Measurements from ENCODE around the gene FIBCD1. TPM values are rescaled to one million over a fixed set of nuclear protein-coding genes. Genes with fewer than 3 reads are reported as not detected.

The FIBCD1 gene
- total and polyA plus RNA-seq, 8 donors = 0.64 to 11.4 (median 1.6) TPM

DNA sequence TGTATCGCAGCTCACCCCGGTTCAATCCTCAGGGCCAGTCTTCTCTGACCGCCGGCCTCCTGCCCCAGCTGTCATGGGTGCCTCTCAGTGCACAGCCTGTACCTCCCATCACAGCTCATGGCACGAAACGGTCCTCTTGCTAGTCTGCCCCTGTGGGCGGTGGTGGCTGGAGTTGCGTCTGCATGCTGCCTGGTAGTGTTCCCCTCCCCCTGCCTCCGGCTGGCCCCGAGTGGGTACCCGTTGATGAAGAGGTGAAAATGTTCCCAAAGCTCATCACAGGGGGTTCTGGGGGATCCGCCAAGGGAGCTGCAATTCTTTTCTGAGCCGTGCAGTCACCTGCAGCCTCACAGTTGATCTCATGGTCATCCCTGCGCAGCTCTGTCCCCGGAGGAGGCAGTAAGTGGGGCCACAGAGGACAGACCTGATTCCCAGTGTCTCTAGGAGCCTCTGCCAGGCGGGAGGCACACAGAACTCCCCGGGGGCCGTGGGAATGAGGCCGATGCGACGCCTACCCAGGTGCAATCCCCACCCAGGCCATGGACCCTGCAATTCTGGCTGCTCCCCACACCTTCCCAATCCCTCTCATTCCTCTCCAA is 34.7 kb upstream of the FIBCD1 start:
- H3K36me3 ChIP-seq = no peaks in the 10 kb centered on the region
- no peak for ATAC-seq
- no peak overlapping the region for H3K4me3 ChIP-seq
- no peaks in the 10 kb centered on the region for H3K9me3 ChIP-seq
- H3K4me1 ChIP-seq = no peaks in the 10 kb centered on the region
- peaks cover 0 to 48% of the 10 kb centered on the region in 2 donors for H3K27me3 ChIP-seq
- intact Hi-C loops (cut with DNase I) = no loop called here
- TF ChIP-seq, protein P1, sequence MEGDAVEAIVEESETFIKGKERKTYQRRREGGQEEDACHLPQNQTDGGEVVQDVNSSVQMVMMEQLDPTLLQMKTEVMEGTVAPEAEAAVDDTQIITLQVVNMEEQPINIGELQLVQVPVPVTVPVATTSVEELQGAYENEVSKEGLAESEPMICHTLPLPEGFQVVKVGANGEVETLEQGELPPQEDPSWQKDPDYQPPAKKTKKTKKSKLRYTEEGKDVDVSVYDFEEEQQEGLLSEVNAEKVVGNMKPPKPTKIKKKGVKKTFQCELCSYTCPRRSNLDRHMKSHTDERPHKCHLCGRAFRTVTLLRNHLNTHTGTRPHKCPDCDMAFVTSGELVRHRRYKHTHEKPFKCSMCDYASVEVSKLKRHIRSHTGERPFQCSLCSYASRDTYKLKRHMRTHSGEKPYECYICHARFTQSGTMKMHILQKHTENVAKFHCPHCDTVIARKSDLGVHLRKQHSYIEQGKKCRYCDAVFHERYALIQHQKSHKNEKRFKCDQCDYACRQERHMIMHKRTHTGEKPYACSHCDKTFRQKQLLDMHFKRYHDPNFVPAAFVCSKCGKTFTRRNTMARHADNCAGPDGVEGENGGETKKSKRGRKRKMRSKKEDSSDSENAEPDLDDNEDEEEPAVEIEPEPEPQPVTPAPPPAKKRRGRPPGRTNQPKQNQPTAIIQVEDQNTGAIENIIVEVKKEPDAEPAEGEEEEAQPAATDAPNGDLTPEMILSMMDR (IDR thresholded peaks at IDR 0.05) = no peak
- no peak for DNase-seq
- H3K27ac ChIP-seq = no peak overlapping the region

DNA sequence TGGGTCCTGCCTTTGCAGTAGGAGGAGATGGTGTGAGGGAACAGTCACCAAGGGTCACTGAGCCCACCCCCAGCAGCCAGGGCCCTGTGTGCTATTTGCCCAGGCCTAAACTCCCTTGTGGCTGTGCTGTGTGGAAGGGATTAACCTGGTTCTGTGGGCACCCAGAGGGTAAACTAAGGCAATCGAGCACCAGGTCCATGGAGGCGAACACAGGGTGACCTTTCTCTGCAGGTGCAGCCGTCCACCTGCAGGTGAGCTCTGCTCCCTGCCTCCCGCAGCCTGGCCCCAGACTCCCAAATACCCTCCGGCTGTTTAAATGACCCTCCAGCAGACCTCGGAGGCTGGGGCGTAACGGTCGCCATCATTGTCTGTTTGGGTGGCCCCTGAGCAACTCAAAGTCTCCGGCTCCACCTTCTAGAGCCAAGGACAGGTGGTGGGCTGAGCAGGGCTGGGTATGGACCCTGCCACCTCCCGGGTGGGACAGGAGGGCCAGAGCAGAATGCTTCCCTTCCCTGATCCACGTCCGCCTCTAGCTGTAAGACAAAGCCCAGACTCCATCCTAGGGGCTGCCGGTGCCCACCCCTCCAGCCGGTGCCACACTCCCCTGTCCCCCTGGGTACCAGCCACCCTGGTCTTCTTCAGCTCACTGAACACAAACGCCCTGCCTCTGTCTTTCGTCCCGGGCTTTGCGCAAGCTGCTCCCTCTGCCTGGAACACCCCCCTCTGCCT is 34.1 kb upstream of the FIBCD1 start:
- H3K36me3 ChIP-seq = no peaks in the 10 kb centered on the region
- ATAC-seq (no peak), DNase-seq (peak in 1 of 4 donors; percentile 43)
- H3K27me3 ChIP-seq = peaks cover 0 to 42% of the 10 kb centered on the region in 2 donors
- TF ChIP-seq, protein P1 (IDR thresholded peaks at IDR 0.05) = no peak
- intact Hi-C loops (cut with DNase I) = no loop called here
- H3K9me3 ChIP-seq = no peaks in the 10 kb centered on the region
- H3K4me1 ChIP-seq = no peaks in the 10 kb centered on the region
- no peak overlapping the region for H3K4me3 ChIP-seq
- no peak overlapping the region for H3K27ac ChIP-seq

DNA sequence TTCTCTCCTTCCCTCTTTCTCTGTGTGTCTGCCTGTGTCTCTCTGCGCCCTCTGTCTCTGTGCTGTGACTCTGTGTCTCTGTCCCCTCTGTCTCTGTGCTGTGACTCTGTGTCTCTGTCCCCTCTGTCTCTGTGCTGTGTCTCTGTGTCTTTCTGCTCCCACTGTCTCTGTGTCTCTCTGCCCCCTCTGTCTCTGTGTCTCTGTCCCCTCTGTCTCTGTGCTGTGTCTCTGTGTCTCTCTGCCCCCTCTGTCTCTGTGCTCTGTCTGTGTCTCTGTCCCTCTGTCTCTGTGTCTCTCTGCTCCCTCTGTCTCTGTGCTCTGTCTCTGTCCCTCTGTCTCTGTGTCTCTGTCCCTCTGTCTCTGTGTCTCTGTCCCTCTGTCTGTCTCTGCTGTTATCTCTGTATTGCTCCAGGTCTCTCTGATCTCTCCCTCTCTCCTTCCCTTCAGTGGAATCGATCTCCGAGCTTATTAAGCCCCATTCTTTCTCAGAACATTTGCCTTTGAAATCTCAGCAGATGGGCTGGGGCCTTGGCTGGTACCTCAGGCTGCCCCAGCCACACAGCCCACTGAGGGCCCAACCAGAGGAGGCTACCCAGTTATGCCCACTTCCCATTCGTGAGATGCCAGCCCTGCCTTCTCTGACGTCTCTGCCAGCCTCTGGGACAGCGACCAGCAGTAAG is 33.4 kb upstream of the FIBCD1 start:
- Histone ChIP-seq H3K9me3 (no peaks in the 10 kb centered on the region), H3K4me3 (no peak overlapping the region), H3K4me1 (no peaks in the 10 kb centered on the region), H3K27me3 (peaks cover 0 to 35% of the 10 kb centered on the region in 2 donors), H3K27ac (no peak overlapping the region), H3K36me3 (no peaks in the 10 kb centered on the region)
- DNase-seq = no peak
- TF ChIP-seq, protein P1 (IDR thresholded peaks at IDR 0.05) = no peak
- intact Hi-C loops (cut with DNase I) = no loop called here
- ATAC-seq = no peak

DNA sequence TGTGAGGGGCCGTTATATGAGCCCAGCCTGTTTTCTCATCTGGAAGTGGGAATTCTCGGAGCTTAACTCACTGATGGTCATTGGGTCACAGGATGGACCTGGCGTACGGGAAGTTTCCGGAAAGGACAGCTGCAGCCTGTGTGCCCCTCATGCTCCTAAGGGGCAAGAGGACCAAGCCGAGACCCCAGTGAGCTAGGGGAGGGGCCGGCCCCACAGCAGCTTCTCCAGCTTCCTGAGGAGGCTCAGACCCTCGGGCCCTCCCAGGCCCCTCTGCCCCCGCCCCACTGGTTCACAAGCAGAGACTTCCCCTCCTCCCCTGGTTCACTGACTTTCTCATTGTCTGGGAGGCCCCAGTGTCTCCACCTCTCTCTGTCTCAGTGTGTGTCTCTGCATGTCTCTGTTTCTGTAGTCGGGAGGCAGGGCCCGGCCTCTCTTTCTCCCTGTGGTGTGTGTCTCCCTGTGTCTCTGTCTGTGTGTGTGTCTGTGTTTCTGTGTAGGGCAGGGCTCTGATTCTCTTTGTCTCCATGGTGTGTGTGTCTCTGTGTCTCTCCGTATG is 32.3 kb upstream of the FIBCD1 start:
- TF ChIP-seq, protein P1 (IDR thresholded peaks at IDR 0.05) = no peak
- Histone ChIP-seq H3K27ac (no peak overlapping the region), H3K9me3 (no peaks in the 10 kb centered on the region), H3K36me3 (no peaks in the 10 kb centered on the region), H3K4me1 (no peaks in the 10 kb centered on the region), H3K4me3 (no peak overlapping the region), H3K27me3 (peaks cover 0 to 33% of the 10 kb centered on the region in 2 donors)
- DNase-seq (no peak), ATAC-seq (no peak)
- intact Hi-C loops (cut with DNase I) = no loop called here

DNA sequence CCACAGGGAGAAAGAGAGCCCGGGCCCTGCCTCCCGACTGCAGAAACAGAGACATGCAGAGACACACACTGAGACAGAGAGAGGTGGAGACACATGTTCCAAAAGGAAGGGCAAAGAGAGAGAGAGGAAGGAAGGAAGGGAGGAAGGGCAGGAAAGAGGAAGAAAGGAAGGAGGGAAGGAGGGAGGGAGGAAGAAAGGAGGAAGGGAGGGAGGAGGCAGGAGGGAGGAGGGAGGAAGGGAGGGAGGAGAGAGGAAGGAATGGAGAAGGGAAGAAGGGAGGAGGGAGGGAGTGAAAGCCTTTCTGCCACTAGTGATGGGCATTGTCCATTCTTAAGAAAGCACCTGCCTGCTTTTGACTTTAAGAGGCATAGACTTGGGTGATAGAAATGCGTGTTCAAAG is 31.8 kb upstream of the FIBCD1 start:
- DNase-seq = no peak

More for the DNA sequence above, 31.8 kb upstream of the FIBCD1 start:
- intact Hi-C loops (cut with DNase I) = no loop called here
- TF ChIP-seq, protein P1 (IDR thresholded peaks at IDR 0.05) = no peak
- peaks cover 0 to 33% of the 10 kb centered on the region in 2 donors for H3K27me3 ChIP-seq
- H3K4me1 ChIP-seq = no peaks in the 10 kb centered on the region
- no peak overlapping the region for H3K4me3 ChIP-seq
- ATAC-seq = no peak
- no peaks in the 10 kb centered on the region for H3K9me3 ChIP-seq
- H3K27ac ChIP-seq = no peak overlapping the region
- no peaks in the 10 kb centered on the region for H3K36me3 ChIP-seq
